HG03442 (cell line): Measurements from ENCODE around the gene LGALS7B.
"Not testable (repeated sequence)": the region's sequence is repeated elsewhere in the genome, so short reads cannot be mapped to it uniquely, and the experiment has no call there.

Experiments
- ATAC-seq: cut with Tn5 transposase; IDR thresholded peaks from one replicate; pipeline ENCODE4 v1.9.1; 2021; ENCODE audit warnings: mild to moderate bottlenecking, moderate library complexity; ENCODE audit not compliant: unreplicated experiment

The LGALS7B gene

DNA sequence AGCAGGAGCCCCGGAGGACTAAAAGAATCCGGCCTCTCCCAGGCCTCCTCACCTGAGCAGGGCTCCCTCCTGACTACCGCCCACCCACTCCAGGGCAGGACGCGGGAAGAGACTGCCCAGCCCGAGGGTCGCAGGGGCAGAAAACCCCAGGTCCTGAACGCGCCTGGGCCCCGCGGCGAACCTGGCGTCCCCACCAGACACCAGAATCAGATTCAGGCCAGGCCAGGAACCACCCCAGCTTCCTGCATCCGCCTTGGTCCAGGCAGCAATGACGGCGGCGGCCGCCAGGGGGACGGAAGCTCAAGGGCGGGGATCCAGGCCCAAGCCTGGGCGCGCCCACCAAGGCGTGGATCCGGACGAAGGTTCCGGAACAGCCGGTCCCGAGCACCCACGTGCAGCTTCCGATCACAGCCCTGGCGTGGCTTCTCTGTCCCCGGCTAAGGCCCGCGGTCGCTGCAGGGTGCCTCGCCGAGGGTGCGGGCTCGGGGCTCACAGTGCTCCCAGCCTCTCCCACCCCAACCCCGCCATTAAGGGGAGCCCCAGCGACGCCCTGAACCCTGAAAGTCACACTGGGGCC is 19.3 kb upstream of the LGALS7B start:
- ATAC-seq: peak; percentile 55

DNA sequence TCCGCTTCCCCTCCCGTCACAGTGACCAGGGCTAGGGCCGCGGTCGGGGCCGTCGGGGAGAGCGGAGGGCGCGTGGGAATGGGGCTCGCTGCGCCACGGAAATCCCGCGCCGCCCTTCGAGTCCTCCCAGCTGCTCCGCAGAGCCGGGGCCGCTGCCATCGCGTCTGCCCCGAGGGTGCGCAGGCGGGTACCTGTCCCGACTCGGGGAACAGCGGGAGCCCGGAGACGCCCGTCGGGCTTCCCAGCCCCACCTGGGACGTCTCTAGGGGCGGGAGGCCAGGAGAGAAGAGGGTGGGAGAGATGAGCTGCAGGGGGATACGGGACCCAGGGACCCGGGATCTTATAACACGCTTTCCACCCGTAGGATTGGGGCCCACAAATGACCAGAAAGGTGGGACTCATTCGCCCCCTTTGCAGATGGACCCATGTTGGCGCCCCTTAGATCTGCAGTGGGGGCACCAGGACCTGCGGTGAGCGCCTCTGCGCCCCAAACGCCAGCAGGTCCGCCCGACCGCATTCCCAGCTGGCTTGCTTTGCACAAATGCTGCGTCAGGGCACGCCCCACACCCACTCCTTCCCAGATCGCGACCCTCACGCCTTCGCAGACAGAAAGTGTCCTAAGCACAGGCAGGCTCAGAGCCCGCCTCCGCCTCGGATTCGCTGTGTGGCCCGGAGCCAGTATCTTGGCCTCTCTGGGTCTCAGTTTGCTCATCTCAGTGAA is 18.6 kb upstream of the LGALS7B start:
- not testable (repeated sequence) for ATAC-seq

DNA sequence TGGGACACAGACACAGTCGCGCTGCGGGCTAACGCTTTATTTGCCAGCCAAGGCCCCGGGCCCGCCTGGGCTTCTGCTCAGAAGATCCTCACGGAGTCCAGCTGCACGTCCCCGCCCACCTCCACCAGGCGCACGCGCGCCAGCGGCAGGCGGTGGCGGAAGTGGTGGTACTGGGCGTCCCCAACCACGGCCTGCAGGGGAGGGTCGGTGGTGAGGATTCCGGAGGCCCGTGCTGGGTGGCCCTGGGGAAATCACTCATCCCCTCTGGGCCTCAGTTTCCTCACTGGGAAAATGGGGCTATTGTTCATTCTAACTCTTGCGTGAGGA is 18.1 kb upstream of the LGALS7B start:
- ATAC-seq: not testable (repeated sequence)

GRCh38 chr19:38771569-38771968 is 17.4 kb upstream of the LGALS7B start:
- not testable (repeated sequence) for ATAC-seq

DNA sequence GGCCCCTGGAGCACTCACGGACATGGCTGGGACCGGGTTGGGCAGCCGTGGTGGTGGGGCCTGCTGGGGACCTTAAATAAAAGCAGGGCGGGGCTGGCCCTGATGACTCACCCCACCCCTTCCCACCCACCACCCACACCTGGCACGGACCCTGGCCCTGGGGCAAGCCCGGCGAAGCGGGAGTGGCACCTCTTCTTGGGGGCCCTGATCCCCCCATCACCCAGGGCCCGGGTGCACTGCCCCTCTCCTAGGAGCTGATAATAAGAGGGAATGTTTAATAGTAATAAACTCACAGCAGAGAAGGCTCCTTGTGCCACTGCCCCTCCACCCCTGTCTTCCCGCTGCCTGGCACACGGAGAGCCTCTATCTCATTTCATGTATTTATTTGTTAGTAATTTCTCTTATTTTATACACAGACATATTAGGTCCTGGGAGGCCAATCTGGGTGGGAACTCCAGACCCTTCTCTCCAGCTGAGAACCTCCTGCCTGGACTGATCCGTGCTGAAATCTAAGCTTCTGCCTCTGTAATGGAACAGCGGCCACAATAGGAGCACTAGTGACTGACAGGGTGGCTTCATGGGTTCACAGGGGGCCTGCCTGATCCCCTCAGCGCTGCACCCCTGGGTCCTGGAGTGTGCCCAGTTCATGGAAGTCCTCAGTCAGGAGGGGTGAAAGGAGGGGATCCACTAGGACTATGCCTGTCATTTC is 15.4 kb upstream of the LGALS7B start, which contains the start of gene LGALS7:
Gene LGALS7 (minus strand): TSS at position 49 of the 709 bp plus-strand sequence. CDS start 25 bp downstream, at position 24.
- no peak for ATAC-seq

DNA sequence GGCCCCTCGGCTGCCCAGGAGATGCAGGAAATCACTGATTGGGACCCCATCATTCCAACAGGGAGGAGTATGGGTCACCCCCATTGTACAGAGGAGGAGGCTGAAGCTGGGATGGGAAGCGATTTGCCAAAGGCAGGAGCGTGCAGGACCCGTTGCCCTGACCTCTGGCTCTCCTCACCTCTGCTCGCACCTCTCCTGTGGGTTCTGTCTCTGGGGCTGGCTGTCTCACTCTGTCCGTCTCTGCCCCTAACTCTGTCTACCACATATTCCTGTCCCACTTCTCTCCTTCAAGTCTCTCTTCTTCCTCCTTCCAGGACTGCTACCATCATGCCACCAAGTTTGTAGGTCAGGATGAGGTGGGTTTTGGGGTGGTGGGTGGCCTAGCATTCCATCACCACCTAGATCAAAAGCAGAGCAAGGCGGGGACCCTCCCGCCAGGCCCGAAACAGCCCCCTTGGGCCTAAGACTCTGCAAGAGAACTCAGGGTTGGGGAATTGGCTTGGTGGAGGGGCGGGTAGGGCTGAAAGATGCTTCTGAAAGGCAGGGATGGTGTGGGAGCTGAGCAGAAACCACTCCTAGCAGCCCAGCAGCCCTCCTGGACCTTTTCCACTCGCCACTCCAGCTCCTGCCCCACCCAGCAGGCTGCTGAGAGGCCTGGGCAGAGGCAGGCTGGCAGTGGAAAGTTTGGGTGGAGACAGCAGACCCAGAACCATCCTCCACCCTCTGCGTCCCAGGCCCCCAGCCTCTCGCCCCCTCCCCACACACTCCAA is 14.6 kb upstream of the LGALS7B start:
- ATAC-seq: no peak

- ATAC-seq: no peak
Observed at GRCh38 chr19:38778733-38779132, 10.3 kb upstream of the LGALS7B start.

GRCh38 chr19:38780443-38780842 is 8.6 kb upstream of the LGALS7B start:
- ATAC-seq: no peak

DNA sequence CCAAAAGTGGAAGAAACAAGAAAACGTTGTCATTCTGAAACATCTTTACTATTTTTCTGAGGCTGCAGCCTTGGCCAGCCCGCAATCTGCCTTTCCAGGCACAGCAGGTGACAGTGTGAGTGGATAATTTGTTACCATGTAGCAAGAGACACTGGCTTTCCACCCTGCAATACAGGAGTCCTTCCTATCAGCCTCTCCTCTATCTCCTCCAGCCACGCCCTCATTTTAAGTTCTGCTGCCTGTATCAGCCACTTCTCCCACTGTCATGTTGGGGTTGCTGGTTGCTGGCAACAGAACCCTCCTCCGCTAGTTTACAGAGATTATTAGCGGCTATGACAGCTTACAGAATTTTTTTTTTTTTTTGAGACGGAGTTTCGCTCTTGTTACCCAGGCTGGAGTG is 7.9 kb upstream of the LGALS7B start:
- no peak for ATAC-seq

- ATAC-seq: not testable (repeated sequence)
Observed at GRCh38 chr19:38782212-38782611, 6.8 kb upstream of the LGALS7B start.

DNA sequence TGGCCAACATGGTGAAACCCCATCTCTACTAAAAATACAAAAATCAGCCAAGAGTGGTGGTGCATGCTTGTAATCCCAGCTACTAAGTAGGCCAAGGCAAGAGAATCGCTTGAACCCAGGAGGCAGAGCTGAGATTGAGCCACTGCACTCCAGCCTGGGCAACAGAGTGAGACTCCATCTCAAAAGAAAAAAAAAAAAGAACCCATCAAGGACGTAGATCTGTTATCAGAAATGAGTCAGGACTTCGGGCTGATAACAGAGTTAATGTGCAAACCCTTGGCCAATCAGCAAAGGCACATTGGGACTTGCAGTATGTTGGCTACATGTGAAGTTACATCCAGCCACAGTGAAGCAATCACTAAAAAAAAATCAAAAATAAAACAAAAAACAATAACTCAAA is 4.8 kb upstream of the LGALS7B start:
- ATAC-seq: no peak

- no peak for ATAC-seq
Observed at GRCh38 chr19:38785187-38785699, 3.8 kb upstream of the LGALS7B start.

DNA sequence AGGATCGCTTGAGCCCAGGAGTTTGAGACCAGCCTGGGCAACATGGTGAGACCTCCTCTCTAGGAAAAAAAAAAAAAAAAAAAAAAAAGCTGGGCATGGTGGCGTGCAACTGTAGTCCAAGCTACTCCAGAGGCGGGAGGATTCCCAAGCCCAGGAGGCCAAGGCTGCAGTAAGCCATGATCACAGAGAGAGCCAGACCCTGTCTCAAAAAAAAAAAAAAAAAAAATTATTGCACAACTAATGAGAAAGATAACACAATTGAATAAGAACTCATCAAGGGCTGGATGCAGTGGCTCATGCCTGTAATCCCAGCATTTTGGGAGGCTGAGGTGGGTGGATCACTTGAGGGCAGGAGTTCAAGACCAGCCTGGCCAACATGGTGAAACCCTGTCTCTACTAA is 2.9 kb upstream of the LGALS7B start:
- ATAC-seq: not testable (repeated sequence)

DNA sequence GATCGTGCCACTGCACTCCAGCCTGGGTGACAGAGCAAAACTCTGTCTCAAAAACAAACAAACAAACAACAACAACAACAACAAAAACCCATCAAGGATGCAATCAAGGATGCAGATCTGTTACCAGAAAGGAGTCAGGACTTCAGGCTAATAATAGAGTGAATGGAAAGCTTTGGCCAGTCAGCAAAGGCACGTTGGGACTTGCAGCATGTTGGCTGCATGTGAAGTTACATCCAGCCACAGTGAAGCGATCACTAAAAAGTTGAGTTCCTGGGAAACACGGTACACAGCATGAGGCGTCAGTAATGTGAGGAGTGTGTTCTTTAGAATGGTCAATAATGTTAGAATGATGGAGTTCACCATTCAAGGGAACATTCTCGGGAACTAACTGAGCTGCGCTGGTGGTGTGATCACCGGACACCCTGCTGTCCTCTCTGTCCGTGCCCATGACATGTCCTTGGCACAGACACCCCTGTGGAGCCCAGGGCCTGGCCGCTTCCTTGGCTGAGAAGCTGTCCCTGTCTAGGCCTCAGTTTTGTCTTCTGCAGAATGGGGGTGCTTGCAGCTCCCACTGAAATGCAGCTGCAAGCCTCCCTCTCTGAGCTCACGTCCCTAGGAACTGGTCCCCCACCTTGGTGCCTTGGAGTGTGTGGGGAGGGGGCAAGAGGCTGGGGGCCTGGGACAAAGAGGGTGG is 2.3 kb upstream of the LGALS7B start:
- ATAC-seq: no peak

- ATAC-seq: not testable (repeated sequence)
Observed at GRCh38 chr19:38790507-38791403, 1.8 kb downstream of the LGALS7B start.

- peak; percentile 69 for ATAC-seq
Observed at GRCh38 chr19:38791451-38792064, 2.6 kb downstream of the LGALS7B start.

DNA sequence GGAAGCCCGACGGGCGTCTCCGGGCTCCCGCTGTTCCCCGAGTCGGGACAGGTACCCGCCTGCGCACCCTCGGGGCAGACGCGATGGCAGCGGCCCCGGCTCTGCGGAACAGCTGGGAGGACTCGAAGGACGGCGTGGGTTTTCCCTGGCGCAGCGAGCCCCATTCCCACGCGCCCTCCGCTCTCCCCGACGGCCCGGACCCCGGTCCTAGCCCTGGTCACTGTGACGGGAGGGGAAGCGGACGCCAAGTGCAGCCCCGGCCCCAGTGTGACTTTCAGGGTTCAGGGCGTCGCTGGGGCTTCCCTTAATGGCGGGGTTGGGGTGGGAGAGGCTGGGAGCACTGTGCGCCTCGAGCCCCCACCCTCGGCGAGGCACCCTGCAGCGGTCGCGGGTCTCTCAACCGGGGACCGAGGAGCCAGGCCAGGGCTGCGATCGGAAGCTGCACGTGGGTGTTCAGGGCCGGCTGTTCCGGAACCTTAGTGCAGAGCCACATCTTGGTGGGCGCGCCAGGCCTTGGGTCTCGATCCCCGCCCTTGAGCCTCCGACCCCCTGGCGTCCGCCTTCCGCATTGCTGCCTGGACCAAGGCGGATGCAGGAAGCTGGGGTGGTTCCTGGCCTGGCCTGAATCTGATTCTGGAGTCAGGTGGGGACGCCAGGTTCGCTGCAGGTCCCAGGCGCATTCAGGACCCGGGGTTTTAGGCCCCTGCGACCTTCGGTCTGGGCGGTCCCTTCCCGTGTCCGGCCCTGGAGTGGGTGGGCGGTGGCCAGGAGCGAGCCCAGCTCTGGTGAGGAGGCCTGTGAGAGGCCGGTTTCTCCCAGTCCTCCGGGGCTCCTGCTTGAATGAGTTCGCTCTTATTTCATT is 3.5 kb downstream of the LGALS7B start:
- ATAC-seq: no peak

- no peak for ATAC-seq
Observed at GRCh38 chr19:38793177-38793576, 4.2 kb downstream of the LGALS7B start.
